Peyer's patch (tissue), 4 donors: ENCODE measurements around the gene ZHX3. TPM values are rescaled to one million over a fixed set of nuclear protein-coding genes. Genes with fewer than 3 reads are reported as not detected.

Source experiments
- DNase-seq, 3 donors: peaks; one replicate each; pipeline ENCODE4 v3.0.0-alpha.2; 2017 to 2019
- H3K27ac ChIP-seq, 4 donors: fragments of 200-600 bp; sonication (generic); one replicate each; pipeline ENCODE4 v1.5.1; 2016 to 2019
- H3K27me3 ChIP-seq, 2 donors: fragments of 200-600 bp; sonication (generic); one replicate each; pipeline ENCODE4 v1.5.1; 2019
- H3K36me3 ChIP-seq, 3 donors: fragments of 200-600 bp; sonication (generic); one replicate each; pipeline ENCODE4 v1.5.1; 2016 to 2019
- H3K4me1 ChIP-seq, 4 donors: fragments of 200-600 bp; sonication (generic); one replicate each; pipeline ENCODE4 v1.5.1; 2016 to 2019
- H3K4me3 ChIP-seq, 4 donors: fragments of 200-600 bp; sonication (generic); 1 replicate in 3 of 4; 2 replicates in 1 of 4; pipeline ENCODE4 v1.5.1; 2016 to 2019; ENCODE audit warnings: mild to moderate bottlenecking in 1 of 4
- H3K9me3 ChIP-seq, 4 donors: fragments of 200-600 bp; sonication (generic); one replicate each; pipeline ENCODE4 v1.5.1; 2016 to 2019; ENCODE audit warnings: mild to moderate bottlenecking in 1 of 4
- CTCF ChIP-seq, 6 experiments: fragments of 450-650 bp in 4 of 6; fragments of 200-600 bp in 2 of 6; sonication (generic) in 1 of 6; IDR thresholded peaks; one replicate each; pipeline ENCODE4 v1.5.1; 2017 to 2019; ENCODE audit warnings: antibody characterized with exemption in 6 of 6, mild to moderate bottlenecking in 3 of 6, moderate library complexity in 1 of 6
- POLR2A ChIP-seq, 2 donors: fragments of 450-650 bp; IDR thresholded peaks; one replicate each; pipeline ENCODE4 v1.5.1; 2017; ENCODE audit warnings: antibody characterized with exemption in 2 of 2, mild to moderate bottlenecking in 2 of 2, moderate library complexity in 2 of 2
- total RNA-seq, 4 donors: library from RNA; depleted of rRNA; stranded (reverse); fragments of >200 nt; gene quantifications; one replicate each; pipeline ENCODE4 v1.1.0, GENCODE V29; 2016

Gene ZHX3
- total RNA-seq, 4 donors from 2014 or later: 33.8 to 53.0 (median 39.5) TPM

DNA sequence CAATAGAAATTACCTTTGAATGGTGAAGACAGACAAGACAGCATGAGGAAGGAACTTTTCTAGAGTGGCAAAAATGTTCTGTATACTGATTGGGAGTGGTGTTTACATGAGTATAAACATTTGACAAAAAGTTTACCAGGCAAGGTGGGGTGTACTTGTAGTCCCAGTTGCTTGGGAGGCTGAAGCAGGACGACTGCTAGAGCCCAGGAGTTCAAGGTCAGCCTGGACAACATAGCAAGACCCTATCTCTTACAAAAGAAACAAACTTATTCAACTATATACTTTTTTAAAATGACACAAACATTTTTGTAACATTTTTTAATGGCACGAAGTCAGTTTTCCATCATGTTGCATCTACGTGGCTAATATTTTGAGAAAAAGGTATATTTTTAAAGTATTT, 40.5 kb downstream of the ZHX3 start:
- Histone ChIP-seq H3K27me3 (no peaks in the 10 kb centered on the region), H3K9me3 (no peaks in the 10 kb centered on the region), H3K4me3 (no peak overlapping the region), H3K36me3 (no peaks in the 10 kb centered on the region), H3K27ac (no peak overlapping the region), H3K4me1 (no peaks in the 10 kb centered on the region)
- DNase-seq: no peak
- no peak for TF ChIP-seq POLR2A (IDR thresholded peaks at IDR 0.05)
- no peak for TF ChIP-seq CTCF (IDR thresholded peaks at IDR 0.05)

DNA sequence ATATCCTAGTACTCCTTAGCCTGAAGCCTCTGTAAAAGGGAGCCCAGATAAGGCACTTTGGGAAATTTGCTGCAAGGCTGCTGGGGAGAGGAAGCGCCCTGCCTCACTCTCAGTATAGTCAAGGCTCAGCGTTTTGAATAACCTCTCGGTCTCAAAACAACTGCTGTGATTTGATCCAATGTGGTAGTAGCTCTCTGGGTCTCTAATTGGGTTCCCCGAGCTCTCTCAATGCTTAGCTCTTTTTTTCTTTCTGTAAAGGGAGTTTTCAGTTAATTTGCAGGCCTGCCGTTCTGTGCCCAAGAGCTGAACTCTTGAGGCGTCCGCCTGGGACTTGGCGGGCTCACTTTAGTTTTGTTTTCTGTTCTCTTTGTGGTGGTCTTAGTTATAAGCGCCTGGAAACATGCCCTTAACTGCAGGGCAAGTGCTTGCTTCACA, 41.2 kb downstream of the ZHX3 start:
- H3K36me3 ChIP-seq: no peaks in the 10 kb centered on the region
- H3K27ac ChIP-seq: no peak overlapping the region
- DNase-seq: no peak
- no peaks in the 10 kb centered on the region for H3K9me3 ChIP-seq
- H3K4me1 ChIP-seq: no peaks in the 10 kb centered on the region
- no peak overlapping the region for H3K4me3 ChIP-seq
- no peaks in the 10 kb centered on the region for H3K27me3 ChIP-seq
- TF ChIP-seq POLR2A (IDR thresholded peaks at IDR 0.05) (no peak), CTCF (IDR thresholded peaks at IDR 0.05) (no peak)

DNA sequence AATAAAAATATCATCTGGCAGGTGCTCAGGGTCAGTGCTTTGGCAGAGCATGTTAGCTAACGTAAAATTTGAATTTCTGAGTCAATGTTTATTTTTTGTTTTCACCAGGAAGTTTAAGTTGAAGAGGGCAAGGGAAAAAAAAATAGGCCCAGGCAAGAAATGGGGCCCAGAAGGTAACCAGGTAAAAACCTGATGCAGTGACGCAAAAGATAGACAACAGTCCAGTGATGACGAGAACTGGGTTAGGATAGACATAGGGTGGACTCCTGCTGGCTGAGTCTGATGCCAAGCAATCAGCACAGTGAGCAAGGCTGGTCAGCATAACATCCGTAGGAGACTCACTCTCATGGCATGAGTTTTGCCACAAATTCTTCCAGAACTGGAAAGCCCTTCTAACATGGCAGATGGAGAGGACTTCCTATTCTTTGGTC, 42.2 kb downstream of the ZHX3 start:
- Histone ChIP-seq H3K27me3 (no peaks in the 10 kb centered on the region), H3K36me3 (no peaks in the 10 kb centered on the region), H3K4me3 (no peak overlapping the region), H3K4me1 (no peaks in the 10 kb centered on the region), H3K9me3 (no peaks in the 10 kb centered on the region), H3K27ac (no peak overlapping the region)
- DNase-seq: no peak
- TF ChIP-seq CTCF (IDR thresholded peaks at IDR 0.05): no peak
- no peak for TF ChIP-seq POLR2A (IDR thresholded peaks at IDR 0.05)

DNA sequence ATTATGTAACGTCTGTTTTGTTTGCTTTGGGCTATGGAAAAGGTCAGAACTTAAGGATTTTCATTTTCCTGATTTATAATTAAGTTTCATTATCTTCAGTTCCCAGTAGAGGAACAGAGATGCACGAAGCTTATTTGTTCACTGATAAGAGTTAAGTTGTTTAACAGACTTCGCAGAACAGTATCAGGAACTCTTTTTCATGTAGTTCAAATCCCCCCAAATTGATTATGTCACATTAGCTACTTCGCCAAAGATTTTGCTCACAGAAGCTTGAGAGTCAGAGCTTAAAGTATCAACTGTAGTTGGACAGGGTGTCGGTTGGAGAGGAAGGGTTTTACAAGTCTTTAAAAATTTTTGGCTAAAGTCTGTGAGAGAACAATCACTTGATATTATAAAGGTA, 43.4 kb downstream of the ZHX3 start:
- Histone ChIP-seq H3K4me1 (no peaks in the 10 kb centered on the region), H3K4me3 (no peak overlapping the region), H3K27ac (no peak overlapping the region), H3K27me3 (no peaks in the 10 kb centered on the region), H3K36me3 (no peaks in the 10 kb centered on the region), H3K9me3 (no peaks in the 10 kb centered on the region)
- no peak for TF ChIP-seq CTCF (IDR thresholded peaks at IDR 0.05)
- TF ChIP-seq POLR2A (IDR thresholded peaks at IDR 0.05): no peak
- no peak for DNase-seq

DNA sequence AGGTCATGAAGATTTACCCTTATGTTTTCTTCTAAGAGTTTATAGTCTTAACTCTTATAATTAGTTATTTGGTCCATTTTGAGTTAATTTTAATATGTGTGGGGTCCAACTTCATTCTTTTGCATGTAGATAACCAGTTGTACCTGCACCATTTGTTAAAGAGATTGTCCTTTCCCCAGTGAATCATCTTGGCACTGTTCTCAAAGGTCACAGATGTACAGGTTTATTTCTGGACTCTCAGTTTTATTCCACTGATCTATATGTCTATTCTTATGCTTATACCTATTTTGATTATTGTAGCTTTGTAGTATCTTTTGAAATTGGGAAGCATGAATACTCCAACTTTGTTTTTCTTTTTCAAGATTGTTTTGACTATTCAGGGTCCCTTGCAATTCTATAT, 44.1 kb downstream of the ZHX3 start:
- Histone ChIP-seq H3K4me3 (no peak overlapping the region), H3K27me3 (no peaks in the 10 kb centered on the region), H3K4me1 (no peaks in the 10 kb centered on the region), H3K36me3 (no peaks in the 10 kb centered on the region), H3K9me3 (no peaks in the 10 kb centered on the region), H3K27ac (no peak overlapping the region)
- no peak for DNase-seq
- TF ChIP-seq CTCF (IDR thresholded peaks at IDR 0.05) (no peak), POLR2A (IDR thresholded peaks at IDR 0.05) (no peak)

DNA sequence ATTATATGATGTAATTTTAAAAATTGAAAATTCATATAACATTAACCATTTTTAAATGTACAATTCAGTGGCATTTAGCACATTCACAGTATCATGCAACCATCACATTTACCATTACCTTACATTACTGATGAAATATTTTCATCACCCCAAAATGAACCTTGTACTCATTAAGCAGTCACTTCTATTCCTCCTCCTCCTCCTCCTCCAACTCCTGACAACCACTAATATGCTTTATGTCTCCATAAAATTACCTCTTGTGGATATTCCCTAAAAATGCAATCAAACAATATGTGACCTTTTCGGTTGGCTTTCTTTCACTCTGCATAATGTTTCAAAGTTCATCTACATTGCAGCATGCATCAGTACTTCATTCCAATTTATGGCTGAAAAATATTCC, 45.2 kb downstream of the ZHX3 start:
- H3K9me3 ChIP-seq: no peaks in the 10 kb centered on the region
- TF ChIP-seq CTCF (IDR thresholded peaks at IDR 0.05): no peak
- no peak for TF ChIP-seq POLR2A (IDR thresholded peaks at IDR 0.05)
- H3K27me3 ChIP-seq: no peaks in the 10 kb centered on the region
- H3K36me3 ChIP-seq: peaks cover 0 to 5% (median 0%) of the 10 kb centered on the region in 3 donors
- DNase-seq: no peak
- H3K4me3 ChIP-seq: no peak overlapping the region
- no peak overlapping the region for H3K27ac ChIP-seq
- H3K4me1 ChIP-seq: no peaks in the 10 kb centered on the region
